NCI-H1048 (cell line): ENCODE results near the gene NEK8.

Experiments used
- DNase-seq: peaks from one replicate; lab custom pipeline; 2025; lab: John Stamatoyannopoulos, UW

The NEK8 gene

GRCh38 chr17:28728364-28729200 lies at the start of gene NEK8:
Gene NEK8 (plus strand): TSS chr17:28728788. CDS start chr17:28728814, 26 bp downstream.
- DNase-seq, result peak; percentile 85

- DNase-seq, result no peak
Observed at GRCh38 chr17:28682655-28683054, 45.9 kb upstream of the NEK8 start.

GRCh38 chr17:28684963-28685362 lies 43.6 kb upstream of the NEK8 start:
- DNase-seq, result no peak

GRCh38 chr17:28685366-28685765 lies 43.2 kb upstream of the NEK8 start:
- no peak for DNase-seq

GRCh38 chr17:28686296-28686695 lies 42.3 kb upstream of the NEK8 start:
- no peak for DNase-seq

- DNase-seq, result no peak
Observed at GRCh38 chr17:28688481-28688880, 40.1 kb upstream of the NEK8 start.

GRCh38 chr17:28689011-28689410 lies 39.6 kb upstream of the NEK8 start:
- no peak for DNase-seq

- no peak for DNase-seq
Observed at GRCh38 chr17:28693869-28694268, 34.7 kb upstream of the NEK8 start.

GRCh38 chr17:28698253-28698941 lies 30.2 kb upstream of the NEK8 start:
- DNase-seq, result no peak

- DNase-seq, result no peak
Observed at GRCh38 chr17:28700278-28700677, 28.3 kb upstream of the NEK8 start.

- no peak for DNase-seq
Observed at GRCh38 chr17:28700830-28701492, 27.6 kb upstream of the NEK8 start.

GRCh38 chr17:28702026-28702751 lies 26.4 kb upstream of the NEK8 start:
- DNase-seq, result no peak

GRCh38 chr17:28702752-28703150 lies 25.8 kb upstream of the NEK8 start:
- DNase-seq, result no peak

GRCh38 chr17:28703552-28704218 lies 24.9 kb upstream of the NEK8 start:
- no peak for DNase-seq

GRCh38 chr17:28704219-28704858 lies 24.2 kb upstream of the NEK8 start:
- no peak for DNase-seq

GRCh38 chr17:28705074-28705659 lies 23.4 kb upstream of the NEK8 start:
- no peak for DNase-seq

GRCh38 chr17:28705728-28706334 lies 22.8 kb upstream of the NEK8 start:
- no peak for DNase-seq

GRCh38 chr17:28706471-28707338 lies 21.9 kb upstream of the NEK8 start:
- no peak for DNase-seq

- no peak for DNase-seq
Observed at GRCh38 chr17:28707339-28707720, 21.3 kb upstream of the NEK8 start.
